HEK293 (cell line): ENCODE measurements around the gene NEU1.

ENCODE experiments used
- TCF7L2 ChIP-seq: IDR thresholded peaks from 2 replicates; pipeline ENCODE4 v1.6.1; 2011; ENCODE audit warnings: low read depth, mild to moderate bottlenecking, inconsistent platforms, low read length, moderate library complexity, borderline replicate concordance
- ZNF629 ChIP-seq: fragments of 450-650 bp; formaldehyde crosslinking; IDR thresholded peaks from 2 replicates; pipeline ENCODE4 v1.5.1; 2017; ENCODE audit warnings: missing biosample characterization, missing genetic modification characterization
- TF ChIP-seq, protein P1 (sequence below): fragments of 450-650 bp; formaldehyde crosslinking; optimal IDR thresholded peaks from 2 replicates; pipeline ENCODE3; 2016; ENCODE audit warnings: missing biosample characterization, mild to moderate bottlenecking, missing genetic modification characterization
- TF ChIP-seq, protein P2 (sequence below): fragments of 450-650 bp; formaldehyde crosslinking; IDR thresholded peaks from 2 replicates; pipeline ENCODE4 v1.5.1; 2016; ENCODE audit warnings: missing biosample characterization, missing genetic modification characterization

DNA sequence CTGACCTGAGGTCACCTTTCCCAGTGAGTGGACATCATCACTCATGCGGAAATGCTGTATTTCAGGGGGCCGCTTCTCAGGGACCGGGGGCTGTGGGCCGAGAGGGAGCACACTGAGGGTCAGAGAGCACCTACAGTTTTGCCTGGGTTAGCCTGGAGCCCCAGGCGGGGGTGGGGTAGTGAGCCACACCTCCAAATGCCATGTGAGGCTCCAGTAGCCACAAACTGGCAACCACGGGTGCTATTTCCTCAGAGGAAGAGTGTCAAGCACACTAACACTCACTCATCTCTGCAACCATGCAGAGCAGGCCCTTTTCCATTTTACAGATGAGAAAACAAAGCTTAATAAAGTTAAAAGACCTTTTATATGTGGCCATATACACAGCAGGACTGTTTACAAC lies 30.2 kb upstream of the NEU1 start:
- no peak for TF ChIP-seq TCF7L2
- TF ChIP-seq, protein P1, sequence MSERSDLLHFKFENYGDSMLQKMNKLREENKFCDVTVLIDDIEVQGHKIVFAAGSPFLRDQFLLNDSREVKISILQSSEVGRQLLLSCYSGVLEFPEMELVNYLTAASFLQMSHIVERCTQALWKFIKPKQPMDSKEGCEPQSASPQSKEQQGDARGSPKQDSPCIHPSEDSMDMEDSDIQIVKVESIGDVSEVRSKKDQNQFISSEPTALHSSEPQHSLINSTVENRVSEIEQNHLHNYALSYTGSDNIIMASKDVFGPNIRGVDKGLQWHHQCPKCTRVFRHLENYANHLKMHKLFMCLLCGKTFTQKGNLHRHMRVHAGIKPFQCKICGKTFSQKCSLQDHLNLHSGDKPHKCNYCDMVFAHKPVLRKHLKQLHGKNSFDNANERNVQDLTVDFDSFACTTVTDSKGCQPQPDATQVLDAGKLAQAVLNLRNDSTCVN (tag by site-specific recombination): no peak
- TF ChIP-seq, protein P2, sequence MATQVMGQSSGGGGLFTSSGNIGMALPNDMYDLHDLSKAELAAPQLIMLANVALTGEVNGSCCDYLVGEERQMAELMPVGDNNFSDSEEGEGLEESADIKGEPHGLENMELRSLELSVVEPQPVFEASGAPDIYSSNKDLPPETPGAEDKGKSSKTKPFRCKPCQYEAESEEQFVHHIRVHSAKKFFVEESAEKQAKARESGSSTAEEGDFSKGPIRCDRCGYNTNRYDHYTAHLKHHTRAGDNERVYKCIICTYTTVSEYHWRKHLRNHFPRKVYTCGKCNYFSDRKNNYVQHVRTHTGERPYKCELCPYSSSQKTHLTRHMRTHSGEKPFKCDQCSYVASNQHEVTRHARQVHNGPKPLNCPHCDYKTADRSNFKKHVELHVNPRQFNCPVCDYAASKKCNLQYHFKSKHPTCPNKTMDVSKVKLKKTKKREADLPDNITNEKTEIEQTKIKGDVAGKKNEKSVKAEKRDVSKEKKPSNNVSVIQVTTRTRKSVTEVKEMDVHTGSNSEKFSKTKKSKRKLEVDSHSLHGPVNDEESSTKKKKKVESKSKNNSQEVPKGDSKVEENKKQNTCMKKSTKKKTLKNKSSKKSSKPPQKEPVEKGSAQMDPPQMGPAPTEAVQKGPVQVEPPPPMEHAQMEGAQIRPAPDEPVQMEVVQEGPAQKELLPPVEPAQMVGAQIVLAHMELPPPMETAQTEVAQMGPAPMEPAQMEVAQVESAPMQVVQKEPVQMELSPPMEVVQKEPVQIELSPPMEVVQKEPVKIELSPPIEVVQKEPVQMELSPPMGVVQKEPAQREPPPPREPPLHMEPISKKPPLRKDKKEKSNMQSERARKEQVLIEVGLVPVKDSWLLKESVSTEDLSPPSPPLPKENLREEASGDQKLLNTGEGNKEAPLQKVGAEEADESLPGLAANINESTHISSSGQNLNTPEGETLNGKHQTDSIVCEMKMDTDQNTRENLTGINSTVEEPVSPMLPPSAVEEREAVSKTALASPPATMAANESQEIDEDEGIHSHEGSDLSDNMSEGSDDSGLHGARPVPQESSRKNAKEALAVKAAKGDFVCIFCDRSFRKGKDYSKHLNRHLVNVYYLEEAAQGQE (tag by site-specific recombination): no peak
- TF ChIP-seq ZNF629 (tag by site-specific recombination): no peak
